Keratinocyte (primary cell): ENCODE data around the gene FOXL3. TPM values are rescaled to one million over a fixed set of nuclear protein-coding genes. Genes with fewer than 3 reads are reported as not detected.

Experiments used
- DNase-seq: peaks from one replicate; pipeline ENCODE4 v3.0.0-alpha.2; 2011; ENCODE audit warnings: low read depth, missing footprints, low spot score
- FAIRE-seq: peaks from 2 replicates; lab custom pipeline; 2011; peaks lifted over from hg19 to GRCh38; lab: Jason Lieb, UNC
- H2AFZ ChIP-seq: 2 replicates; pipeline ENCODE4 v1.6.0; 2012; ENCODE audit warnings: low read length, control low read depth, inconsistent platforms; ENCODE audit not compliant: control insufficient read depth
- H3K27ac ChIP-seq: 2 replicates; pipeline ENCODE4 v1.5.1; 2011; ENCODE audit warnings: low read length; ENCODE audit not compliant: control insufficient read depth, insufficient read depth
- H3K27me3 ChIP-seq: 3 replicates; pipeline ENCODE4 v1.6.0; 2011; ENCODE audit warnings: low read length; ENCODE audit not compliant: control insufficient read depth, insufficient read depth; ENCODE audit errors: extremely low read depth
- H3K36me3 ChIP-seq, 2 experiments: 2 replicates in 1 of 2; 3 replicates in 1 of 2; pipeline ENCODE4 v1.5.1; 2011; ENCODE audit warnings: low read length in 2 of 2, mild to moderate bottlenecking in 1 of 2; ENCODE audit not compliant: control insufficient read depth in 2 of 2, insufficient read depth in 2 of 2; ENCODE audit errors: extremely low read depth in 1 of 2
- H3K4me1 ChIP-seq: 3 replicates; pipeline ENCODE4 v1.5.1; 2011; ENCODE audit warnings: low read length; ENCODE audit not compliant: control insufficient read depth, insufficient read depth; ENCODE audit errors: extremely low read depth
- H3K4me2 ChIP-seq: 3 replicates; pipeline ENCODE4 v1.6.0; 2011; ENCODE audit warnings: low read depth, low read length; ENCODE audit not compliant: control insufficient read depth, insufficient read depth; ENCODE audit errors: extremely low read depth
- H3K4me3 ChIP-seq, 3 experiments: fragments of 200-600 bp in 1 of 3; sonication (generic) in 1 of 3; 2 replicates in 2 of 3; 3 replicates in 1 of 3; pipeline ENCODE4 v1.5.1; 2011 to 2016; ENCODE audit warnings: low read length in 3 of 3, mild to moderate bottlenecking in 3 of 3, control low read depth in 2 of 3, inconsistent platforms in 1 of 3, low read depth in 1 of 3, mixed read lengths in 1 of 3, mixed run types in 1 of 3, moderate library complexity in 1 of 3; ENCODE audit not compliant: control insufficient read depth in 2 of 3, insufficient read depth in 2 of 3; ENCODE audit errors: extremely low read depth in 1 of 3
- H3K79me2 ChIP-seq: 2 replicates; pipeline ENCODE4 v1.6.0; 2012; ENCODE audit warnings: low read length; ENCODE audit not compliant: control insufficient read depth, insufficient read depth
- H3K9ac ChIP-seq: 3 replicates; pipeline ENCODE4 v1.6.0; 2011; ENCODE audit warnings: low read length; ENCODE audit not compliant: control insufficient read depth, insufficient read depth; ENCODE audit errors: extremely low read depth
- H3K9me1 ChIP-seq: 3 replicates; pipeline ENCODE4 v1.6.0; 2011; ENCODE audit warnings: low read length; ENCODE audit not compliant: control insufficient read depth, insufficient read depth; ENCODE audit errors: extremely low read depth
- H3K9me3 ChIP-seq: 2 replicates; pipeline ENCODE4 v1.5.1; 2012; ENCODE audit warnings: low read depth, low read length; ENCODE audit not compliant: control insufficient read depth
- H4K20me1 ChIP-seq: 3 replicates; pipeline ENCODE4 v1.6.0; 2011; ENCODE audit warnings: low read length; ENCODE audit not compliant: control insufficient read depth, insufficient read depth; ENCODE audit errors: extremely low read depth
- CTCF ChIP-seq, 3 experiments: IDR thresholded peaks in 1 of 3; conservative IDR thresholded peaks in 1 of 3; optimal IDR thresholded peaks in 1 of 3; 2 replicates in 2 of 3; 3 replicates in 1 of 3; pipeline versions ENCODE3 to v1.5.1; 2011; ENCODE audit warnings: low read length in 3 of 3, mild to moderate bottlenecking in 3 of 3, moderate library complexity in 2 of 3, control low read depth in 1 of 3, inconsistent platforms in 1 of 3; ENCODE audit not compliant: insufficient read depth in 2 of 3; ENCODE audit errors: extremely low read depth in 1 of 3
- EZH2 ChIP-seq: IDR thresholded peaks from one replicate; pipeline ENCODE4 v1.6.1; 2012; ENCODE audit warnings: inconsistent platforms, mild to moderate bottlenecking, low read length, moderate library complexity
- dilution Hi-C: fragments of 300-500 bp; cut with MboI; formaldehyde crosslinking; loops from one replicate; pipeline ENCODE4 v1.7.0; 2020; ENCODE audit warnings: low sequenced_read_pairs; ENCODE audit not compliant: extremely low pct_ligation_motif_present
- polyA plus RNA-seq, 5 experiments: library from polyadenylated mRNA; depleted of rRNA in 3 of 5; stranded (reverse) in 3 of 5; stranded (forward) in 1 of 5; unstranded in 1 of 5; fragments of >200 nt; gene quantifications; 1 replicate in 1 of 5; 2 replicates in 3 of 5; 3 replicates in 1 of 5; pipeline versions ENCODE4 v1.2.1 to v1.2.3, GENCODE V29; 2011 to 2012; ENCODE audit warnings: missing spikeins in 2 of 5, low read depth in 1 of 5, low replicate concordance in 1 of 5

The FOXL3 gene
- polyA plus RNA-seq, 1 donor (not counting 4 experiments of a cell fraction or from before 2014, with no cell fraction given): not detected

- no peak overlapping the region for H3K9ac ChIP-seq
- no peaks in the 10 kb centered on the region for H3K79me2 ChIP-seq
- no peaks in the 10 kb centered on the region for H3K9me1 ChIP-seq
- no peak for TF ChIP-seq EZH2
- no peak for TF ChIP-seq CTCF (optimal IDR thresholded peaks at IDR 0.05 in 1 of 3, IDR thresholded peaks at IDR 0.05 in 1 of 3, conservative IDR thresholded peaks at IDR 0.05 in 1 of 3; ENCODE audit: extremely low read depth in 1 of 3, insufficient read depth in 2 of 3, low read length in 3 of 3)
- H3K27me3 ChIP-seq: no peaks in the 10 kb centered on the region
- no peaks in the 10 kb centered on the region for H4K20me1 ChIP-seq
- FAIRE-seq (no peak), DNase-seq (no peak)
- peaks cover 0 to 3% of the 10 kb centered on the region in 2 experiments for H3K36me3 ChIP-seq
- no peak overlapping the region for H3K4me2 ChIP-seq
- no peak overlapping the region for H3K27ac ChIP-seq
- H3K4me3 ChIP-seq: no peak overlapping the region
- no peak overlapping the region for H2AFZ ChIP-seq
- peaks cover 14% of the 10 kb centered on the region for H3K9me3 ChIP-seq
- dilution Hi-C loops: no loop called here
- no peaks in the 10 kb centered on the region for H3K4me1 ChIP-seq
Measured at GRCh38 chr7:259191-259505, 30.8 kb upstream of the FOXL3 start.

GRCh38 chr7:259751-260405, 30.1 kb upstream of the FOXL3 start:
- no peaks in the 10 kb centered on the region for H4K20me1 ChIP-seq
- H3K4me1 ChIP-seq: no peaks in the 10 kb centered on the region
- peaks cover 3% of the 10 kb centered on the region for H3K27me3 ChIP-seq
- H3K4me2 ChIP-seq: no peak overlapping the region
- H3K9me1 ChIP-seq: no peaks in the 10 kb centered on the region
- no peak for DNase-seq
- H3K4me3 ChIP-seq: no peak overlapping the region
- H3K79me2 ChIP-seq: no peaks in the 10 kb centered on the region
- H3K36me3 ChIP-seq: peaks cover 0 to 3% of the 10 kb centered on the region in 2 experiments
- peaks cover 14% of the 10 kb centered on the region for H3K9me3 ChIP-seq
- TF ChIP-seq EZH2 (no peak), CTCF (optimal IDR thresholded peaks at IDR 0.05 in 1 of 3, IDR thresholded peaks at IDR 0.05 in 1 of 3, conservative IDR thresholded peaks at IDR 0.05 in 1 of 3; ENCODE audit: extremely low read depth in 1 of 3, insufficient read depth in 2 of 3, low read length in 3 of 3) (no peak)
- dilution Hi-C loops: no loop called here
- H3K27ac ChIP-seq: no peak overlapping the region
- no peak overlapping the region for H2AFZ ChIP-seq
- H3K9ac ChIP-seq: no peak overlapping the region
- no peak for FAIRE-seq
